Inflammatory macrophage (primary cell): ENCODE results near the gene CFAP65.

ENCODE experiments used
- DNase-seq, 2 donors: peaks; one replicate each; pipeline ENCODE4 v3.0.0-alpha.2; 2020 to 2022

The CFAP65 gene

GRCh38 chr2:218988650-218989049, 52.7 kb downstream of the CFAP65 start:
- no peak for DNase-seq

GRCh38 chr2:218988164-218988563, 53.2 kb downstream of the CFAP65 start:
- DNase-seq = no peak

GRCh38 chr2:218986148-218986761, 55.1 kb downstream of the CFAP65 start:
- no peak for DNase-seq

- DNase-seq = no peak
Measured at GRCh38 chr2:218985325-218986091, 55.8 kb downstream of the CFAP65 start.

GRCh38 chr2:218985021-218985324, 56.3 kb downstream of the CFAP65 start, which contains the start of gene FEV:
Gene FEV, minus strand, starts transcription at chr2:218985184. Its CDS starts 109 bp downstream, at chr2:218985075.
- DNase-seq = no peak

DNA sequence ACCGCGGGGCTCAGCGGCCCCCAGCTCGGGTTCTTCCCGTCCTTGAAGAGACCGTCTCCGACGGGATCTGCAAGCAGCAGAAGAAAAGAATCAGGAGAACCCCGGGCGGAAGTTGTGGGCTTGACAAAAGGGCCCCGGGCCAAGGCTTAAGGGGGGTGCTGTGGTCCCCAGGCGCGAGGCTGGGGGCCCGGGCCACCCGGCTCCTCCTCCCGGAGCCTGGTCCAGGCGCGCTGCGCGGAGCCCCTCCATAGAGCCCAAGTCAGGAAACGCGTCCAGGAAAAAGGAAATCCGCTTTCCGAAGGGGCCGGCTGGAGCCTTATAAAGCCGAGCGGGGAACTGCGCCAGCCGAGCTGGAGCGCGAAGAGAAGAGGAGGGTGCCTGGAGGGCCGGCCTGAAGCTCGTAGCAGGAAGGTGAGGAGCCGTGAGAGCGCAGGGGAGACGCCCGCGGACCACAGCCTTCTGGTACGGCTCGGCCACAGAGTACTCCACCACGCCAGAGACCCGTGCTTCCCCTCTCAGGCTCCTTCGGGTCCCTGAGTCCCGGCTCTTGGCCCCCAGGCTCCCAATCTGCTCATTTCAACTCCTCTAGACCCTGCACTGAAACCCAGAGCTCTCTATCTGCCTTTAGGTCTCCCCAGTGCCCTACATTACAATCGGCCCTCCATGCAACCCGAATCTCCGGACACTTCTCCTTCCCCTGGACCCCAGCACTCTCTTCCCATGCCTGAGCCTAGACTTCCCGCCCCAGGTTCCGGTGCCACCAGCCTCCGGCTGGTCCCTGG, 56.9 kb downstream of the CFAP65 start:
- DNase-seq = no peak

DNA sequence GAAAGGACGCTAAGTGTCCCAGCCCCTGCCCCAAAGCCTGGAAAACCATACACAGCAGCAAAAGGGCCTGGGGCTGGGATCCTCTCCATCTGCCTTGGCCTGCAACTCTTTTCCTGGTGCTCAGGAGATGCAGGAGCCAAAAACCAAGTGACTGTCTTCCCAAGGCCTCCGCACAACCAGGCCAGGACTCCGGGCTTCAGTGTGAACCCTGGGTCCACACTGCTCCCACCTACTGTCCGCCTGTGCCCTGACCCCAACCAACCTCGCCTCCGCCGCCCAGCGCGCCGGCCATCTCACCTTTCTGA, 57.4 kb downstream of the CFAP65 start:
- no peak for DNase-seq

GRCh38 chr2:218983263-218983933, 57.9 kb downstream of the CFAP65 start:
- DNase-seq = no peak

DNA sequence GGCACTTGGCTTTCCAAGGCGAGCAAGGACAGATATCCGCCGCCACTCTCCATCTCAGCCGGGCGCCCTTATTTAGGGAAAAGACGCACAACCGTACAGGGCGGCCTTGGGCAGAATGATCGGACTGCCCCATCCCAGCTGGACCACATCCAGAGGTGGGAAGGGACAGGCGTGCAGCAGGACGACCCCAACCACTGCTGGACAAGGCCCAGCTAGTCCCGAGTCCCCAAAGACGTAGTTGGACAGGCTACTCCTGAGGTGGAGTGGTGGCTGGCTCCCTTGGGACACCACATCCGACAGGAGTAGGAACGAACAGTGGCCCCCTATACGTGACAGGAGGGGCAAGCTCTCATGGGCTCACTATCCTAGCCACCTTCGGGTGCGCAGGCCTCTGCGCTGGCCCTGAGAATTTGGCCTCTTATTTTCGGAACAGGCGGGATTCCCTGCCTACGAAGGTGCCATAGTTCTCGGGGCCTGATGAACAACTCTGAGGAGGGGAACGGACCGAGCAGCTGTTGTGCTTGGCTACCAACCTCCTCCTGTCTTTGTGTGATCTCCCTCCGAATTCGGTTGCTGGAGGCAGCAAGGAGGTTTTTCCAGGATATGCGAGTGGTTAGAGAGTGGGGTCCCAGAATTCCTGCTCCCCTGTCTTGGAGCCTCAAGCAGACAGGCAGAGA, 58.6 kb downstream of the CFAP65 start:
- DNase-seq = no peak

DNA sequence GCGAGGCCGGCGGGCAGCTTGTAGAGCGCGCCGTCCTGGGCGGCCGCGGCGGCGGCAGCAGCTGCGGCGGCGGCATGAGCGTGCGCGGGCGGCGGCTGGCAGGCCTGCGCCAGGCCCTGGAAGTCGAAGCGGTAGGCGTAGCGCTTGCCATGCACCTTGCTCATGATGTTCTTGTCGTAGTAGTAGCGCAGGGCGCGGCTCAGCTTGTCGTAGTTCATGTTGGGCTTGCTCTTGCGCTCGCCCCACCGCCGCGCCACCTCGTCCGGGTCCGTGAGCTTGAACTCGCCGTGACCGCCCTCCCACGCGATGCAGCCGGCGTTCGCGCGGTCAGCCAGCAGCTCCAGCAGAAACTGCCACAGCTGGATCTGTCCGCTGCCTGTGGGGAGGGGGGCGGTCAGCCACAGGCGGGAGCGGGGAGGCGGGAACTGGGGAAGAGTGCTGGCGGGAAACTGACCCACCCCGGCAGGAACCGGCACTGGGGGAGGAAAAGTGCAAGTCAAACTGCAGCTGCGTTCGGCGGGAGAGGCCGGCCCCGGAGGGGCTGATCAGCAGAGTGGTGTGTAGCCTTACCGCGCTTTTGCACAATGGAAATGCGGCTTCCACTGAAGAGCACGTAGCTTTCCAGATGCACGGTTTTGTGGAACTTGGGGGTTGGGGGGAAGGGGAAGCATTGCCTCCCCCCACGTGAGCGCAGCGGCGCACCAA, 59.3 kb downstream of the CFAP65 start:
- peak in 1 of 2 donors; percentile 37 for DNase-seq

GRCh38 chr2:218981390-218981880, 59.9 kb downstream of the CFAP65 start:
- DNase-seq = no peak

GRCh38 chr2:218980735-218981389, 60.5 kb downstream of the CFAP65 start:
- DNase-seq = no peak

DNA sequence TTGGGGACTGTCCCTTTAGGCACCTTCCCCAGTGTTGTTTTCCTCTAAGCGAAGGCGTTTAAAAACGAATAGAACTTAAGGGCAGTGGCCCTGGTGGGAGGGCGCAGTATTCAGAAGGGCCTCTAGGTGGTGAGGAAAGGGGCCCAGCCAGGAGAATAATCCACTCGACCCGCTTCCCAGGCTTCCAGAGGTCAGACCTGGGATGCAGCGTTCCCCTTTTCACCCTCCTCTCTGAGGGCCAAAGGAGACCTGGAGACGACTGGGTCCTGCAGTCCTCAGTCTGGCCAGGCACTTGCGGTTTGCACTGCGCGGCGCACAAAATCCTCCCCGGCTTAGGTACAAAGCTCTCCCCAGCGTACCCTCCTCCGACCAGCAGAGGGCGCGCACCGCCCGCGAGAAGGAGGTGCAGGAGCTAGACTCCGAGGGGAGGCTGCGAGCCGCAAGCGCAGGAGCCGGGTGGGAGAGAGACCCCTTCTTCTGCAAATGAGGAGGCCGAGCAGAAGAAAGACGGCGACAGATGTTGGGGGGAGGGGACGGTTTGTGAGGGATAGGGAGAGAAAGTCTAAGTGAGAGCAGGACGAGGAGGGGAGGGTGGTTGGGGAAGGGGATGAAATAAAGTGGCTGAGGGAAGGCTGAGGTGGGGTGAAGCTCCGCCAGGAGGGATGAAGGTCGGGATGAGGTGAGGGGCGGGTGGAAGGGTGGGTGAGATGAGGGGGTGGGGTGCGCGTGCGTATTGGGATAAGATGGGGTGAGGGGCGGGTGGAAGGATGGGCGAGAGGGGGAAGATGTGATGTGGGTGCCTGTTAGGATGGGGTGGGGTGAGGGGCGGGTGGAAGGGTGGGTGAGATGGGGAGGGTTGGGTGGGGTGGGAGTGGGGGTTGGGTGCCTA, 61.2 kb downstream of the CFAP65 start:
- DNase-seq = peak; percentile 74 to 83

DNA sequence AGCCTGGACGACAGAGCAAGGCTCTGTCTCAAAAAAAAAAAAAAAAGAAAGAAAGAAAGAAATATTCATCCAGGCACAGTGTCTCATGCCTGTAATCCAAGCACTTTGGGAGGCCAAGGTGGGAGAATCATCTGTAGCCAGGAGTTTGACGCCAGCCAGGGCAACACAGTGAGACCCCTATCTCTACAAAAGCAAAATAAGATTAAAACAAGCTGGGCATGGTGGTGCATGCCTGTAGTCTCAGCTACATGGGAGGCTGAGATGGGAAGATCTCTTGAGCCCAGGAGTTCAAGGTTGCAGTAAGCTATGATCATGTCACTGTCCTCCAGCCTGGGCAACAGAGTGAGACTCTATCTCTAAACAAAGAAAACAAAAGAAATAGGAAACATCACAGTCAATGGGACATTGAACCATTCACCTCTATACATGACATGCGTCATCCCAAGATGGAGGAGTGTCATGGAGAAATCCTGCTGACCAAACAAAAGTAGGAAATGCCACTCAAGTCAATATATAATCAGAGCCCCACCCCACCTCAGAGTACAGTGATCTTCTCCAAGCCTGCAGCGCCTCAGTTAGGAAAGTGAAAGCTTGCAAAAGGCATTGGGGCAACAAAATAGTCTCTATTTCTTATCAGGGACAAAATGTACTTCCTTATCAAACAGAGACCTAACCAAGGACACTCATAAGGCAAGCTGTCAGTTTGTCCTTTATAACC, 66.1 kb downstream of the CFAP65 start:
- DNase-seq = no peak

- no peak for DNase-seq
Measured at GRCh38 chr2:218970894-218971293, 70.4 kb downstream of the CFAP65 start.

- DNase-seq = no peak
Measured at GRCh38 chr2:218964041-218964771, 77.1 kb downstream of the CFAP65 start.

DNA sequence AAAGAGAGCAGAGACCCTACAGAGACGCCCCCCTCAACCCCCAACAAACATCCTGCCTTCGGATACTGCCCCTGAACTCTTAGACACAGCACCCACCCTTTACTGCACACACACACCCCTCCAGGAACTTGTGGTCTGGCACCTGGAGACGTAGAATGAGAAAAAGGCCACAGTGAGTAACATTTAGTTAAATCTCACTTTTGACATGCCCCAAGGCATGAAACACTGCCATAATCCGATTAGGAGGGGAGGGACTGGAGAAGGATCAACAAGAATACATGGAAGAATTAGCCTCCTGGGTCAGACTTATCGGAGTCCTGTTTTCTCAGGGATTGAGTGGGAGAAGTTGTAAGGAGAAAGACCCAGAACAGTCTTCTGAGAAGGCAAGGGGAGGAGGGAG, 77.7 kb downstream of the CFAP65 start:
- DNase-seq = no peak

- DNase-seq = peak; percentile 4 to 23
Measured at GRCh38 chr2:218962859-218963492, 78.3 kb downstream of the CFAP65 start.
